HG02884 (cell line): ENCODE results near the gene SDHA.
A peak's percentile ranks its signal among the peaks of the same experiment; 100 is the strongest.
"Not testable (repeated sequence)": the region's sequence is repeated elsewhere in the genome, so short reads cannot be mapped to it uniquely, and the experiment has no call there.

Experiments
- ATAC-seq: cut with Tn5 transposase; IDR thresholded peaks from one replicate; pipeline ENCODE4 v1.9.1; 2021; ENCODE audit warnings: mild to moderate bottlenecking, moderate library complexity; ENCODE audit not compliant: unreplicated experiment

The SDHA gene

DNA sequence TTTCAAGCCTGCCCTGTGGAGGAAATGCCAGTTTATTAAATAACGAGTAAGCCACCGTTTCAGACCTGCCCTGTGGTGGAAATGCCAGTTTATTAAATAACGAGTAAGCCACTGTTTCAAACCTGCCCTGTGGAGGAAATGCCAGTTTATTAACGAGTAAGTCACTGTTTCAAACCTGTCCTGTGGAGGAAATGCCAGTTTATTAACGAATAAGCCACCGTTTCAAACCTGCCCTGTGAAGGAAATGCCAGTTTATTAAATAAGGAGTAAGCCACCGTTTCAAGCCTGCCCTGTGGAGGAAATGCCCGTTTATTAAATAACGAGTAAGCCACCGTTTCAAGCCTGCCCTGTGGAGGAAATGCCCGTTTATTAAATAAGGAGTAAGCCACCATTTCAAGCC, 33.9 kb downstream of the SDHA start:
- not testable (repeated sequence) for ATAC-seq

GRCh38 chr5:252546-252945, 34.4 kb downstream of the SDHA start:
- no peak for ATAC-seq

GRCh38 chr5:254322-254721, 36.2 kb downstream of the SDHA start:
- not testable (repeated sequence) for ATAC-seq

DNA sequence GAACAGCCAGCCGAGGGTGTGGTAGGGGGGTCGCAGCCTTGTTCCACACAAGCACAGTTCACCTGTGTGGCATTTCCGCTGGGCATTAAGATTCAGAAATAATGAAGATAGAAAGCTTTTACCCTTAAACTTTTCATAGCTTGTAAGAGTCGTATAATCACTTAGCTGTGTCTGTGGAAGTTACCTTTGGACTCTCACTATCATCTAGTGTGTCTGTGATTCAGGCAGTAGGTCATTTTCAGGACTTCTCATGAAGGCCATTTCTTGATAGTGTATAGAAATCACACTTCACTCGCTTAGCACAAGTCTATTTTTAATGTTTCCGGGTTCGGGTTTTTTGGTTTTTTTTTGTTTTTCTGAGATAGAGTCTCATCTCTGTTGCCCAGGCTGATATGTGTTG, 37.0 kb downstream of the SDHA start:
- ATAC-seq, result not testable (repeated sequence)

DNA sequence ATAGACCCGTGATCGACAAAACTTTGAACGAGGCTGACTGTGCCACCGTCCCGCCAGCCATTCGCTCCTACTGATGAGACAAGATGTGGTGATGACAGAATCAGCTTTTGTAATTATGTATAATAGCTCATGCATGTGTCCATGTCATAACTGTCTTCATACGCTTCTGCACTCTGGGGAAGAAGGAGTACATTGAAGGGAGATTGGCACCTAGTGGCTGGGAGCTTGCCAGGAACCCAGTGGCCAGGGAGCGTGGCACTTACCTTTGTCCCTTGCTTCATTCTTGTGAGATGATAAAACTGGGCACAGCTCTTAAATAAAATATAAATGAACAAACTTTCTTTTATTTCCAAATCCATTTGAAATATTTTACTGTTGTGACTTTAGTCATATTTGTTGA, 38.2 kb downstream of the SDHA start:
- not testable (repeated sequence) for ATAC-seq

GRCh38 chr5:257148-257547, 39.0 kb downstream of the SDHA start:
- ATAC-seq, result no peak

DNA sequence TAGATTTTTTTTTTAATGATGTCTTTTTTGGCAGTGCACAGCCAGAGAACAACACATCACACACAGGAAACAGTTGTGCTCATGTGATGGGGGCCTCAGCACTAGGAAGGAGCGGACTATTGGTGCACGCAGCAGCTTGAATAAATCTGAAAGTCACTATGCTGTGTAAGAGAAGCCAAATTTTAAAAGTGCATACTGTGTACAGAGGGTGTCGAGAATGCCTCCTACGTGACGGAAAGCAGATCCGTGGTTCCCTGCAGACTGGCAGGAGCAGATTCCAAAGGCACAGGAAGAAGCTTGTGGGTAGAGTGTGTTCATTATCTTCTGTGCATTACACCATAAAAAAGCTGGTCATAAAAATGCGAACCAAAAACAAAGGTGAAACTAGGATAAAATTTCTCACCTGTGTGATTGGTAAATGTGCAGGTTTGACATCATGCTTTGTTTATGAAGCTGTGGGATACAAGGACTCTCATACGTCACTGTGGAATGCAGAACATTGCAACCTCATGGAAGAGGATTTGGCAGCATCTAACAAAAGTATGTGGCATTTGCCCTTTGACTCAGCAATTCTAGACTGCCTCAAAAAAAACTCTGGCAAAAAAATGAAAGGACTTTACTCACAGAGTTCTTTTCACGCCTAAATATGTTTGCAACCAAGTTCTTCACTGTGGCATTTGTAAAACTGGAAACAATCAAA, 45.3 kb downstream of the SDHA start:
- ATAC-seq, result not testable (repeated sequence)

GRCh38 chr5:264338-264737, 46.2 kb downstream of the SDHA start:
- ATAC-seq, result no peak

GRCh38 chr5:266311-267026, 48.3 kb downstream of the SDHA start:
- ATAC-seq, result not testable (repeated sequence)

DNA sequence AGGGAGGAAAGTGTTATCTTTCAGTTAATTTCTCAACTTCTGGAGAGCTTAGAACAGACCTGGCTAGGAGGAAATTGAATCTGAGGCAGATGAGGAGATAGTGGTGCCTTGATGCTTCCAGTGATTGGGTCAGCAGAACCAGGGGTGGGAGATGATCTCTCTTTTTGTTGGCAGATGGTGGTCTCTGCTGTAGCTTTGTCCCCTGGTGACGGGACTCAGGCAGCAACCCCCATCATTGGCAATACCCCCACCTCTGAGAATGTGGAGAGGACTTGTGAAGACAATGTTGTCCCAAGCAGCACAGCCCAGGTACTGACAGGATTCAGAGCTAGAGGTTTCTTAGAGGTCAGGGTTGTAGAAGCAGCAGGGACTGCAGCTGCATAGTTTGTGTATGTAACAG, 49.6 kb downstream of the SDHA start:
- ATAC-seq, result no peak

GRCh38 chr5:270340-270739, 52.2 kb downstream of the SDHA start:
- ATAC-seq, result no peak

- ATAC-seq, result peak; percentile 9
Measured at GRCh38 chr5:271828-272167, 53.7 kb downstream of the SDHA start.

GRCh38 chr5:273091-273490, 55.0 kb downstream of the SDHA start:
- not testable (repeated sequence) for ATAC-seq

DNA sequence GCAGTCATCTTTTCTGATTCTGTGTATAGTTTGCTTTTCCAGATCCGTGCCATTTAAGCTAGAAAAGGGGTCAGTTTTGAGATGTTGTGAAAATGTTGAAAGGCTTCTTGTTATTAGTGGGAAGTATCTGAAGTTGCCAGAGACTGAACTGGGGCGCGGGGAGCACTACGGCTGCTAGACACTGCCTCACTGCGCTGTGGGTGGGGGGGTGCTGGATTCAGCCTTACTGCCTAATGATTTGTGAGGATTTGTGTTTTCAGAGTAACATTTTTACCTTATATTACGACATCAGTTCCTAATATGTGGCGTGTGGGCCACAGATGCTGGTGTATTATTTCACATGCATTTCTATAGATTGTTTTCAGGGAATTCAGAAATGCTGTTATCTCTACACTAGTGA, 55.4 kb downstream of the SDHA start:
- not testable (repeated sequence) for ATAC-seq

- ATAC-seq, result not testable (repeated sequence)
Measured at GRCh38 chr5:274346-274745, 56.2 kb downstream of the SDHA start.

- ATAC-seq, result no peak
Measured at GRCh38 chr5:278646-279045, 60.5 kb downstream of the SDHA start.

DNA sequence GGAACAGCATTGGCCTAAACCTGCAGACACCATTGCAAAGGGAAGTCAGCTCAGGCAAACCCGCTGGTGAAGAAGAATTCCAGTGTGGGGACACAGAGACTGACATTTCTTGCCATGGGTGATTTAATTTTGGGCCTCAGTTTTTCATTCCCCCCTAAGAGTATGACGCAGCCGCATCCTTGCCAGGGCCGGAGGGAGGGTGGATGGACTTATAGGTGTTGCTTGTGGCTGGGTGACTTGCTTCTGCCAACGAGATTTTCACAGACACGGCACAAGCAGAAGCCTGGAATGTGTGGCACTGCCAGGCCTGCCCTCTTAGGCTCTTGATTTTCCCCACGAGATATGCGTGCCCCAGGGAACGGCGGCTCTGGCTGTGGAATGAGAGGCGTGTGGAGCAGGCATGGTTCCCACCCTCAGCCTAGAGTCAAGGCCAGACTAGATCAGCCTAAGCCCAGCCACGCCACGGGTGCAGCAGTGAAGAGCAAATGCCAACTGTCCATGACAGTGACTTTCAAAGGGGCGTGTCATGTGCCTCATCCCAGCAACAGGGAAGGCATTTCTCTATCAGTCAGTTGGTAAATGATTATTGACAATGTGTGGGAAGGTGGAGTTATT, 61.0 kb downstream of the SDHA start:
- not testable (repeated sequence) for ATAC-seq

- ATAC-seq, result no peak
Measured at GRCh38 chr5:285991-286557, 68.0 kb downstream of the SDHA start.

- ATAC-seq, result not testable (repeated sequence)
Measured at GRCh38 chr5:290200-290599, 72.1 kb downstream of the SDHA start.

DNA sequence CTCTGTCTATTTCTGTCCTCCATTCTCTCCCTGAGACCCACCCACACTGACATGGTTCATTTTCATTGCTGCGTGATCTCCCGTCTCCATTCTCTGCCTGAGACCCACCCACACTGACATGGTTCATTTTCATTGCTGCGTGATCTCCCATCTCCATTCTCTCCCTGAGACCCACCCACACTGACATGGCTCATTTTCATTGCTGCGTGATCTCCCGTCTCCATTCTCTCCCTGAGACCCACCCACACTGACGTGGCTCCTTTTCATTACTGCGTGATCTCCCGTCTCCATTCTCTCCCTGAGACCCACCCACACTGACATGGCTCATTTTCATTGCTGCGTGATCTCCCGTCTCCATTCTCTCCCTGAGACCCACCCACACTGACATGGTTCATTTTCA, 73.2 kb downstream of the SDHA start:
- ATAC-seq, result not testable (repeated sequence)

DNA sequence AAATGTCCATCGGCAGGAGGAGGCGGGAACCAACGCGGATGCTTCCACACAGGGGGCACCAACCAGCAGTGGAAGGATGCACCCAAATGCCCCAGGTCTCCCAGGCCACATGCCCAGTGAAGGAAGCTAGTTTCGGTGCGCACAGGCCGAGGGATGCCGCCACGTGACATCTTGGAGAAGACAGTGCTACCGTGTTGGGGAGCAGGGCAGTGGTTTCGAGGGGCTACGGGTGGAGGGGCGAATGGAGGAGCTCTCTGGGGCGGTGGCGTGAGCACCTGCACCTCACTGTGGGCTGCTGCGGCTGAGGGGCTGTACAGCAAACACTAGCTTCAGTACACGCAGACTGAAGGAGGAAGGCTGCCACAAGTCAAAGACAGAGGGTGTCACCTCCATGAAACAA, 76.7 kb downstream of the SDHA start:
- not testable (repeated sequence) for ATAC-seq

DNA sequence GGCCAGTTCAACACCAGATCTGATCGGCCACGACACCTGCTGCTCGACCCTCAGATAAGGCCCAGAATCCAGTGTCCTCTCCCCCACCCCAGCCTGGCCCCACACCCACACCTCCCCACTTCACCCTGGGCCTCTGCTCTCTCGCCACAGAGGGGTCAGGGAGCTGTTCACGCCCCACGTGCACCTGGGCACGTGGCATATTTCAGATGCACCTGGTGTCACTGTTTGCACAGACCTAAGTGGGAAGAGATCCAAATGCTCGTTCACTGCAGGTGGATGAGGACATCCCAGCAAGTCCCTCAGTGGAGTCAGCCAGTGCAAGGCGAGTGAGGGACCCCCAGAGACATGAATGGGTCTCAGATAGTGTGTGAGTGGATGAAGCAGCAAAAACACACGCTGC, 78.1 kb downstream of the SDHA start:
- ATAC-seq, result not testable (repeated sequence)
